H1 (cell line): ENCODE data around the gene PDGFD. TPM values are rescaled to one million over a fixed set of nuclear protein-coding genes. Genes with fewer than 3 reads are reported as not detected.

ENCODE experiments used
- CTCF ChIA-PET: fragments of 300-600 bp; sonication (Branson Sonifier 250); formaldehyde crosslinking; loops from one replicate; lab custom pipeline; 2021; ENCODE audit not compliant: partially characterized antibody; lab: Charles Lee
- POLR2A ChIA-PET: fragments of 300-600 bp; sonication (Branson Sonifier 250); formaldehyde crosslinking; loops from one replicate; lab custom pipeline; 2021; ENCODE audit warnings: inconsistent platforms; ENCODE audit not compliant: partially characterized antibody; lab: Charles Lee
- DNase-seq, 2 experiments: peaks; one replicate each; pipeline versions ENCODE4 v3.0.0 to v3.0.0-alpha.2; 2010 to 2022; ENCODE audit warnings: low spot score in 2 of 2, low read depth in 1 of 2, mixed read lengths in 1 of 2
- FAIRE-seq: peaks from 2 replicates; lab custom pipeline; 2011; peaks lifted over from hg19 to GRCh38; lab: Jason Lieb, UNC
- H2AFZ ChIP-seq: 2 replicates; pipeline ENCODE4 v1.8.1; 2012; ENCODE audit warnings: low read length, inconsistent platforms
- H2AK5ac ChIP-seq: 2 replicates; pipeline ENCODE4 v1.6.1; 2013; ENCODE audit warnings: low read depth, low read length
- H2BK120ac ChIP-seq: replicated peaks from 2 replicates; pipeline ENCODE3; 2013; ENCODE audit warnings: low read depth, low read length, inconsistent platforms
- H2BK12ac ChIP-seq: 2 replicates; pipeline ENCODE4 v1.6.1; 2013; ENCODE audit warnings: low read depth, low read length
- H2BK15ac ChIP-seq: 2 replicates; pipeline ENCODE4 v1.6.1; 2013; ENCODE audit warnings: low read length
- H2BK20ac ChIP-seq: 2 replicates; pipeline ENCODE4 v1.6.1; 2013; ENCODE audit warnings: low read length
- H2BK5ac ChIP-seq: 2 replicates; pipeline ENCODE4 v1.6.1; 2013; ENCODE audit warnings: low read depth, low read length
- H3K14ac ChIP-seq: 2 replicates; pipeline ENCODE4 v1.6.1; 2013; ENCODE audit warnings: inconsistent platforms; ENCODE audit not compliant: insufficient read length
- H3K18ac ChIP-seq: 2 replicates; pipeline ENCODE4 v1.6.1; 2013; ENCODE audit warnings: low read length; ENCODE audit errors: extremely low read depth
- H3K23ac ChIP-seq: 2 replicates; pipeline ENCODE4 v1.6.1; 2013; ENCODE audit warnings: inconsistent platforms; ENCODE audit not compliant: insufficient read length
- H3K23me2 ChIP-seq: 2 replicates; pipeline ENCODE4 v1.6.1; 2013; ENCODE audit warnings: low read depth, low read length
- H3K27ac ChIP-seq: 2 replicates; pipeline ENCODE4 v1.6.1; 2011; ENCODE audit warnings: low read depth, low read length, inconsistent platforms
- H3K27me3 ChIP-seq, 4 experiments: replicated peaks in 1 of 4; 1 replicate in 1 of 4; 2 replicates in 3 of 4; pipeline versions ENCODE4 v1.6.1 to v1.8.1; 2011 to 2013; ENCODE audit warnings: low read length in 3 of 4, mild to moderate bottlenecking in 3 of 4, inconsistent platforms in 2 of 4, mixed read lengths in 2 of 4, moderate library complexity in 1 of 4; ENCODE audit not compliant: control insufficient read depth in 3 of 4, insufficient read depth in 3 of 4; ENCODE audit errors: extremely low read depth in 1 of 4
- H3K36me3 ChIP-seq, 4 experiments: 2 replicates each; pipeline versions ENCODE4 v1.6.1 to v1.8.1; 2011 to 2013; ENCODE audit warnings: mild to moderate bottlenecking in 4 of 4, low read length in 3 of 4, moderate library complexity in 2 of 4, control low read depth in 1 of 4, inconsistent platforms in 1 of 4; ENCODE audit not compliant: insufficient read depth in 4 of 4, control insufficient read depth in 2 of 4
- H3K4ac ChIP-seq: replicated peaks from 2 replicates; pipeline ENCODE3; 2013; ENCODE audit warnings: low read length, low read depth, mixed read lengths, inconsistent platforms; ENCODE audit not compliant: insufficient read length
- H3K4me1 ChIP-seq, 4 experiments: replicated peaks in 1 of 4; 1 replicate in 1 of 4; 2 replicates in 3 of 4; pipeline versions ENCODE4 v1.6.1 to v1.8.1; 2011 to 2013; ENCODE audit warnings: low read length in 3 of 4, inconsistent platforms in 2 of 4, mixed read lengths in 1 of 4; ENCODE audit not compliant: insufficient read depth in 4 of 4, control insufficient read depth in 3 of 4
- H3K4me2 ChIP-seq, 2 experiments: 2 replicates each; pipeline versions ENCODE4 v1.6.1 to v1.8.1; 2011 to 2013; ENCODE audit warnings: low read depth in 2 of 2, low read length in 2 of 2, control low read depth in 1 of 2, inconsistent platforms in 1 of 2, mild to moderate bottlenecking in 1 of 2; ENCODE audit not compliant: insufficient read depth in 1 of 2
- H3K4me3 ChIP-seq, 4 experiments: fragments of 200-600, 300-600 bp in 1 of 4; sonication (generic), shearing (Covaris generic), sonication (Bioruptor Twin) in 1 of 4; 2 replicates each; pipeline versions ENCODE4 v1.5.1 to v1.8.1; 2011 to 2016; ENCODE audit warnings: low read length in 4 of 4, low read depth in 3 of 4, control low read depth in 2 of 4, inconsistent platforms in 2 of 4, mild to moderate bottlenecking in 2 of 4, mixed read lengths in 1 of 4, moderate library complexity in 1 of 4; ENCODE audit not compliant: insufficient read depth in 2 of 4; ENCODE audit errors: extremely low read depth in 1 of 4
- H3K56ac ChIP-seq: replicated peaks from 2 replicates; pipeline ENCODE3; 2013; ENCODE audit warnings: low read depth, mild to moderate bottlenecking, mixed read lengths, low read length, inconsistent platforms; ENCODE audit not compliant: insufficient read length
- H3K79me1 ChIP-seq: 2 replicates; pipeline ENCODE4 v1.6.1; 2013; ENCODE audit warnings: low read depth, low read length, control low read depth
- H3K79me2 ChIP-seq, 2 experiments: 2 replicates each; pipeline versions ENCODE4 v1.6.1 to v1.8.1; 2012 to 2013; ENCODE audit warnings: low read length in 2 of 2, mild to moderate bottlenecking in 2 of 2, inconsistent platforms in 1 of 2; ENCODE audit not compliant: insufficient read depth in 2 of 2, control insufficient read depth in 1 of 2
- H3K9ac ChIP-seq, 4 experiments: replicated peaks in 1 of 4; 1 replicate in 1 of 4; 2 replicates in 3 of 4; pipeline versions ENCODE4 v1.6.1 to v1.8.1; 2011 to 2013; ENCODE audit warnings: low read depth in 3 of 4, low read length in 3 of 4, control low read depth in 2 of 4, mild to moderate bottlenecking in 2 of 4, moderate library complexity in 2 of 4, inconsistent platforms in 1 of 4; ENCODE audit errors: extremely low read depth in 1 of 4
- H3K9me3 ChIP-seq, 2 experiments: 2 replicates each; pipeline versions ENCODE4 v1.6.1 to v1.8.1; 2012 to 2013; ENCODE audit warnings: mild to moderate bottlenecking in 2 of 2, moderate library complexity in 2 of 2, control low read depth in 1 of 2, inconsistent platforms in 1 of 2, low read depth in 1 of 2, low read length in 1 of 2, mixed read lengths in 1 of 2; ENCODE audit not compliant: insufficient read depth in 2 of 2
- H4K20me1 ChIP-seq, 2 experiments: replicated peaks in 1 of 2; 2 replicates each; pipeline versions ENCODE3 to v1.8.1; 2011 to 2013; ENCODE audit warnings: inconsistent platforms in 2 of 2, low read length in 2 of 2, mild to moderate bottlenecking in 1 of 2; ENCODE audit not compliant: insufficient read depth in 2 of 2, control insufficient read depth in 1 of 2
- H4K5ac ChIP-seq: 2 replicates; pipeline ENCODE4 v1.6.1; 2013; ENCODE audit warnings: low read length, low read depth, mixed read lengths, inconsistent platforms; ENCODE audit not compliant: insufficient read length
- H4K8ac ChIP-seq: 2 replicates; pipeline ENCODE4 v1.8.0; 2013; ENCODE audit warnings: mild to moderate bottlenecking, moderate library complexity, low read length, inconsistent platforms; ENCODE audit not compliant: insufficient read depth; ENCODE audit errors: extremely low read depth
- H4K91ac ChIP-seq: replicated peaks from 2 replicates; pipeline ENCODE3; 2013; ENCODE audit warnings: low read length, mixed read lengths, inconsistent platforms; ENCODE audit not compliant: insufficient read length
- ASH2L ChIP-seq: fragments of 200-600, 300-600 bp; sonication (generic); IDR thresholded peaks from one replicate; pipeline ENCODE4 v1.7.1; 2017; ENCODE audit warnings: low read length
- CEBPB ChIP-seq: IDR thresholded peaks from 2 replicates; pipeline ENCODE4 v1.6.1; 2012; ENCODE audit warnings: low read depth, low read length
- CTCF ChIP-seq, 3 experiments: IDR thresholded peaks; 1 replicate in 2 of 3; 2 replicates in 1 of 3; pipeline versions ENCODE4 v1.5.1 to v1.6.1; 2011; ENCODE audit warnings: low read length in 3 of 3, mild to moderate bottlenecking in 3 of 3, inconsistent platforms in 2 of 3, low read depth in 1 of 3, moderate library complexity in 1 of 3; ENCODE audit not compliant: insufficient read depth in 1 of 3; ENCODE audit errors: control extremely low read depth in 1 of 3
- JUN ChIP-seq: IDR thresholded peaks from 2 replicates; pipeline ENCODE4 v1.6.1; 2011; ENCODE audit warnings: low read depth, mild to moderate bottlenecking, improper control_type of control experiment, low read length
- MAFK ChIP-seq: IDR thresholded peaks from 2 replicates; pipeline ENCODE4 v1.6.1; 2012; ENCODE audit warnings: low read depth, mild to moderate bottlenecking, improper control_type of control experiment, low read length
- MAX ChIP-seq: IDR thresholded peaks from 2 replicates; pipeline ENCODE4 v1.6.1; 2012; ENCODE audit warnings: inconsistent platforms
- SRF ChIP-seq: IDR thresholded peaks from 2 replicates; pipeline ENCODE4 v1.6.1; 2011; ENCODE audit warnings: mild to moderate bottlenecking, low read depth, low read length, moderate library complexity
- WGBS, 2 experiments: shearing (Covaris generic) in 1 of 2; methylation state at CpG; one replicate each; pipeline versions ENCODE4 v1.1.6 to v1.1.7; 2013 to 2015; ENCODE audit warnings: low lambda C conversion rate in 2 of 2, mixed read lengths in 2 of 2, inconsistent platforms in 1 of 2, low coverage in 1 of 2, missing lambda C conversion rate in 1 of 2; ENCODE audit not compliant: insufficient replicate concordance in 2 of 2, insufficient coverage in 1 of 2, insufficient read length in 1 of 2; ENCODE audit errors: extremely low coverage in 1 of 2, missing lambda C conversion rate in 1 of 2; 5-methylcytosine and 5-hydroxymethylcytosine counted together
- polyA plus RNA-seq, 7 experiments: library from polyadenylated mRNA; depleted of rRNA in 3 of 7; stranded (reverse) in 5 of 7; unstranded in 2 of 7; fragments of >200 nt in 5 of 7; fragments of 200-250 nt in 2 of 7; gene quantifications; 1 replicate in 5 of 7; 2 replicates in 1 of 7; 4 replicates in 1 of 7; pipeline versions ENCODE4 v1.2.1 to v1.2.3, GENCODE V29; 2011 to 2013; ENCODE audit warnings: missing spikeins in 2 of 7, mixed read lengths in 2 of 7
- total RNA-seq: library from RNA; stranded (reverse); fragmentation: NEBNext Ultra II Directional; extraction: Animal tissue kit (Norgen Biotek cat#: 25700); gene quantifications from 2 replicates; pipeline ENCODE4 v1.2.1, GENCODE V29; 2021

PDGFD gene
- total and polyA plus RNA-seq, 2 of the 8 experiments (the other 6 are each of a cell fraction or from before 2014, with no cell fraction given) = 1.1 to 3.9 TPM

- Histone ChIP-seq H3K79me1 (no peaks in the 10 kb centered on the region), H3K27me3 (no peaks in the 10 kb centered on the region), H3K4me1 (no peaks in the 10 kb centered on the region), H2AK5ac (no peak overlapping the region), H4K91ac (no peak overlapping the region), H3K18ac (no peak overlapping the region), H2BK15ac (no peak overlapping the region), H3K9me3 (no peaks in the 10 kb centered on the region), H2BK12ac (no peak overlapping the region), H4K5ac (no peak overlapping the region), H3K79me2 (no peaks in the 10 kb centered on the region), H3K56ac (no peak overlapping the region), H3K14ac (no peak overlapping the region), H2BK5ac (no peak overlapping the region), H3K9ac (no peak overlapping the region), H3K4me2 (no peak overlapping the region), H3K23me2 (no peaks in the 10 kb centered on the region), H2BK20ac (no peak overlapping the region), H3K36me3 (no peaks in the 10 kb centered on the region), H2BK120ac (no peak overlapping the region), H2AFZ (no peak overlapping the region), H4K8ac (no peak overlapping the region), H3K27ac (no peak overlapping the region), H3K4ac (no peak overlapping the region), H3K4me3 (no peak overlapping the region), H3K23ac (no peak overlapping the region), H4K20me1 (no peaks in the 10 kb centered on the region)
- ChIA-PET CTCF (interaction anchor here (1.7 kb wide), 1 partner anchor 366 kb away, joined by 4 read pairs; no protein-coding TSS in a partner anchor), POLR2A (no interaction called here)
- no peak for DNase-seq
- TF ChIP-seq ASH2L (no peak), MAFK (no peak), SRF (no peak), CTCF (IDR thresholded peaks at IDR 0.05; ENCODE audit: control extremely low read depth in 1 of 3, insufficient read depth in 1 of 3, low read depth in 1 of 3, low read length in 3 of 3) (no peak), MAX (no peak), JUN (no peak), CEBPB (no peak)
- 92% methylated on average over 4 of the region's 4 CpGs; no CpG with 5 or more reads in 1 of the 2 experiments for WGBS, 2 experiments
- no peak for FAIRE-seq
Observed at GRCh38 chr11:104049116-104049515, 114.8 kb downstream of the PDGFD start.
